GM10847 (cell line): ENCODE measurements around the gene VWA7.

Source experiments
- POLR2A ChIP-seq: IDR thresholded peaks from 2 replicates; pipeline ENCODE4 v1.6.1; 2011; ENCODE audit not compliant: insufficient read length; ENCODE audit errors: extremely low read depth

The VWA7 gene

GRCh38 chr6:31797588-31797987 lies 20.5 kb upstream of the VWA7 start:
- no peak for TF ChIP-seq POLR2A

DNA sequence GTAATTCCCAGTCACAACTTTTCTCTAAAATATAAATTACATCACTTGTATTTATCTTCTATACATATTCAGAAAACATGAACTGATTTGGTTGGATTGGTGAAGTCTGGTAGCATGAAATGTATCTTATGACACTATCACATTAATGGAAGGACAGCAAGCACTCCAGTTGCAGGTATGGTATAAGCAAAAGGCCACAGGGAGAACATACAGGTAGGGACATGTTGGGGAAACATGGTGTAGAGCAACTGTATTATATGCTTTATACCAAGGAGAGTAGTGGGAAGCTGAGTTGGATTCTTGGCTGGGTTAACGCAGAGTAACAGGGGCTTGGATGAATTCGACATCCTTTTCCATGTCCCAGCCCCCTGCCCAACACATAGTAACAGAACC lies 19.9 kb upstream of the VWA7 start:
- no peak for TF ChIP-seq POLR2A

GRCh38 chr6:31795616-31796298 lies 18.6 kb upstream of the VWA7 start, which contains the start of gene VARS1:
VARS1 (minus strand) TSS chr6:31795752; CDS start chr6:31795217, 535 bp downstream.
- peak; percentile 43 for TF ChIP-seq POLR2A

- no peak for TF ChIP-seq POLR2A
These were observed 17.9 kb upstream of the VWA7 start for GRCh38 chr6:31794866-31795615.

GRCh38 chr6:31794294-31794865 lies 17.3 kb upstream of the VWA7 start:
- no peak for TF ChIP-seq POLR2A

DNA sequence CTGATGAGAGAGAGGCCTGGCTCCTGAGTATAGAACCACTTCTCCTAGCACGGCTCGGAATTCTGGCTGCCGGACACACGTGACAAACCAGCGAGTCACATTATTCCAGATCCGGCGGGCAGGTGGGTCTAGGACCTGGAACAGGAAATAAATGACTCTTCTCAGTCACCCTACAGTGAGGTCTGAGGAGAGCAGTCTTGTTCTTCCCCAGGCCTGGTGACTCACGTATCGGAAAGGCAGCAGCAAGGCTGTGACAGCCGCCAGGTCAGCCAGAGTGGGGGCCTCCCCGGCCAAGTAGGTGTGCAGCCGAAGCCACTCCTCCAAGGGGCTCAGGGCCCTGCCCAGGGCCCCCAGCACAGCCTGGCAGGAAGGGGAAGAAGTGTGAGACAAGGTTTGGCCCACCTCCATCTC lies 15.6 kb upstream of the VWA7 start:
- TF ChIP-seq POLR2A, result no peak

- TF ChIP-seq POLR2A, result no peak
These were observed 14.9 kb upstream of the VWA7 start for GRCh38 chr6:31792090-31792374.

DNA sequence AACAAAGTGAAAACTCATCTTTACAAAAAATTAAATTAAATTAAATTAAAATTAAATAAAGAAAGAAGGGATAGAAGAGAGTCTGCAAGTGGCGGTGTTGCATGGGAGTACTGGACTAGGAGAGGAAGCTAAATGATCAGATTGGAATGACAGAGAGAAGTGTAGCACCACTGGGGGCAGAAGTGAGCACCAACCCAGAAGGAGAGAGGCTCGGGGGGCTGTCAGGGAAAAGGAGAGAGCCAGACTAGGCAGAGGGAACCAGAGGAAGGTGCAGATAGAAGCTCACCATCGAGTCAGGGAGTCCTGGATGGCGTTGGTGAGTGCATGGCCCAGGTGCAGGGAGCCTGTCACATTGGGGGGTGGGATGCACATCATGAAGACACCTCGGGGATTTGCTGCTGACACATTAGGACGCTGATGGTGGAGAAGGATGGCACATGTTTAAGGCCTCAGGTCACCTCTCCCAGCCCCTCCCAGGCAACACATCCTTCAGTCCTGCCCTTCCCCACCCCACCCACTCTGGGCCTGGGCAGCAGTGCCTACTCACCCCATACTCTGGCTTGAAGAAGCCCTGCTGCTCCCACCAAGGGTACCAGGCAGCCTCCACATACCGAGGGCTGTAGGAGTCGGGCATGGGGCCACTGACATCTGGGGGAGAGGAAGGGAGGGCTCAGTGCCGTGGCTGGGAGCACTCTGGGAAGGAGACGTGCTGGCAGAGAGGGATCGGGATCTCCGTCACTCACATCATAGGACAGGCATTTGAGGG lies 14.4 kb upstream of the VWA7 start:
- no peak for TF ChIP-seq POLR2A

- no peak for TF ChIP-seq POLR2A
These were observed 8.3 kb upstream of the VWA7 start for GRCh38 chr6:31785475-31785874.

DNA sequence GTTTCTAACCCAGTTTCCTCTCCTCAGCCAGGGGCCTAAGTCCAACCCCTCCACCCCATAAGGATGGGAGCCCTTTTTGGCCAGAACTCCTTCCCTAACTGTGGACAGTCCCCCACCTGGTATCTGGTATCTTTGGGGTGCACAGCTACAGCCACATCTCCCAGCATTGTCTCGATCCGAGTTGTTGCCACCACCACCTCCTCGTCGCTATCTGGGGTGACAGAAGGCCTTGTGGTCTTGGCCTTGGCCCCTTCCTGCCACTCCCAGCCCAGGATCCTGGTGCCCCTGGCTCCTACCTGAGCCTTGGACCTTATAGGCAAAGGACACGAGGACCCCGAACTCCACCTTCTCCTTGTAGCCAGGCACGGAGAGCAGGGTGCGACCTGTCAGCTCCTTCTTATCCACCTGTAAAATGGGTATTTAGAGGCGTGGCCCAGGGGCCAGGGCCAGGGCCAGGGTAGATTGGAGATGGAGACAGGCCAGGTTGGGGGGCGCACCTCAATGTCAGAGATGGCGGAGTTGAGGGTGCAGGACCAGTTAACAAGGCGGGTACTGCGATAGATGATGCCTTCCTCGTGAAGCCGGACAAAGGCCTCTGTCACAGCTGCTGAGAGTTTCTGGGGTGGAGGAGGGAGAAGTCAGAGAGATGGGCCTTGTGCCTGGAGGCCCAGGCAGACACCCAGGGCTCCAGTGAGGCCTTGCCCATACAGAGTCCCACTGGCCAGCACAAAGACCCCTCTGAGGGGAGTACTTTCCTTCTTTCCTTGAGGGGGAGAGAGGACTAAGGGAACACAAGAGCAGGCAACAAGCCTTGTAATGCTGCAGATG lies 7.2 kb upstream of the VWA7 start:
- no peak for TF ChIP-seq POLR2A

DNA sequence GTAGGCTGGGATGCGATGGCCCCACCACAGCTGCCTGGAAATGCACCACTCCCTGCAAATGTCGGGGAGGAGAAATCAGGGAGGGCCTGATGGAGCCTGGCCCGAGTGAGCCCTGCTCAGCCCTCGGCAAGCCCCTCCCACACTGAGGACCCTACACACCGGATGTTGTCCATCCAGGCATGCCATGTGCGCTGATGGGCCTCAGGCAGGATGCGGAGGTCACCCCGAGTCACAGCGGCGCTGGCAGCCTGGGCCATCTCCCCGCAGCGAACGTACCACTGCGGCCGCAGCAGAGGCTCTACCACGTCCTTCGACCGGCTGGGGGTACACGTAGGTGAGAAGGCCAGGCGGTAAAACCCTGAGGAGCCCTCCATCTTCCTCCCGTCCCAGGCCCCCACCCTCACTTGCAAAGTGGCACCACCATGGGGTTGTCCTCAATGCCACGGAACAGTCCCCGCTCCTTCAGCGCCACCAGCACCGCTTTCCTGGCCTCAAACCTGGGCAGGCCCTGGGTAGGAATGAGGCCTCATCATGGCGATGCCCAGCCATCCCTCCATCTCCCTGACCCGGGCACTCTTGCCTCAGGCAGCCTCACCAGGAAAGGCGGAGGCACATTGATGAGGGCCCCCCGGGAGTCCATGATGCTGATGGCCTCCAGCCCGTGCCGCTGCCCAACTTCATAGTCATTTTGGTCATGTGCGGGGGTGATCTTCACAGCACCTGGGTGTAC lies 5.2 kb upstream of the VWA7 start:
- TF ChIP-seq POLR2A, result no peak

GRCh38 chr6:31781244-31782125 lies 4.4 kb upstream of the VWA7 start:
- no peak for TF ChIP-seq POLR2A

DNA sequence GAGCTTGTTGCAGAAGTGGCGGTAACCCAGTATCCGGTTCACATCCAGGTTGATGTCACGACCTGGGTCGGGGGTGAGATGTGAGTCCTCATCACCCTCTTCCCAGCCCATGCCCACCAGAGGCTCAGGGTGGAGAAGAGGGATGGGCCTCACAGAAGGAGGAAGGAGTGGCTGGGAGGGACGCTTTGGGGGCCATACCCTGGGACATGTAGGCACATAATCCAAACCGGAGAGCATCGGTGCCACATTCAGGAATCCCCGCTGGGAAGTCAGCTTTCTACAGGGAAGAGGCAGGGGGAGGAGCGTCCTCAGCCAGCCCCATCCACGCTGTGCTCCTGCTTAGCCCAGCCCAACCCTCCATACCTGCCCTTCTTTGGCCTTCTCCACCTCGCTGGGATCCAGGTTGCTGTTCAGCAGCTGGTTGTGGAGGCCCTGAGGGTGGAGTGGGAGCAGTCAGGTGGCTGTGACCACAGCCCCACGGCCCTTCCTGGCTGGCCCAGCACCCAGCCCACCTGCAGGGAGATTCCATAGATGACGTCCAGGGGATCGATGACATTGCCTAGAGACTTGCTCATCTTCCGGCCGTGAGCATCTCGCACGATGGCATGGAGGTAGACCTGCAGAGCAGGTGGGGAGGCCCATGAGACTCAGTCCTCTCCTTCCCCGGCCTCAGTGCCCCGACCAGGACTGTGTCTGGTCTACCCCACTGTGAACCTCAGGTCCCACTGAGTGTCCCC lies 3.5 kb upstream of the VWA7 start:
- TF ChIP-seq POLR2A, result no peak
